HL-60 (cell line): ENCODE results near the gene CPSF3.

Experiments
- CTCF ChIP-seq: IDR thresholded peaks from one replicate; pipeline ENCODE4 v1.5.1; 2011; ENCODE audit warnings: low read length, control low read depth, inconsistent platforms; ENCODE audit not compliant: insufficient read depth
- POLR2AphosphoS5 ChIP-seq: IDR thresholded peaks from 2 replicates; pipeline ENCODE4 v1.6.1; 2012; ENCODE audit warnings: low read depth
- SPI1 ChIP-seq: IDR thresholded peaks from 2 replicates; pipeline ENCODE4 v1.6.1; 2012; ENCODE audit warnings: low read depth, mild to moderate bottlenecking, borderline replicate concordance

- no peak for TF ChIP-seq CTCF
- TF ChIP-seq SPI1, result no peak
- no peak for TF ChIP-seq POLR2AphosphoS5
These were observed 32.5 kb upstream of the CPSF3 start for GRCh38 chr2:9390991-9391390.
